T-helper 1 cell treated with Interleukin-12 subunit alpha and Interleukin-12 subunit beta and Interleukin-4 antibody, amounts not matched to agents 30 μg/mL and 1 μg/mL, for 36 hours (primary cell): ENCODE measurements around the gene C9orf43.

ENCODE experiments used
- H3K27ac Mint-ChIP-seq: one replicate; pipeline ENCODE4 v1.8.0; 2021; ENCODE audit warnings: mild to moderate bottlenecking, mixed read lengths
- H3K27me3 Mint-ChIP-seq: one replicate; pipeline ENCODE4 v1.8.0; 2021; ENCODE audit warnings: low read depth, mixed read lengths
- H3K36me3 Mint-ChIP-seq: one replicate; pipeline ENCODE4 v1.8.0; 2021; ENCODE audit warnings: low read depth, mixed read lengths
- H3K4me1 Mint-ChIP-seq: one replicate; pipeline ENCODE4 v1.8.0; 2021; ENCODE audit warnings: low read depth, mixed read lengths
- H3K4me3 Mint-ChIP-seq: one replicate; pipeline ENCODE4 v1.8.0; 2021; ENCODE audit warnings: mild to moderate bottlenecking, moderate library complexity, mixed read lengths
- H3K9me3 Mint-ChIP-seq: one replicate; pipeline ENCODE4 v1.8.0; 2021; ENCODE audit warnings: mixed read lengths

The C9orf43 gene

GRCh38 chr9:113476511-113476916 is 66.0 kb downstream of the C9orf43 start:
- Mint-ChIP-seq H3K27me3 (peaks cover 17% of the 10 kb centered on the region), H3K4me3 (no peak overlapping the region), H3K4me1 (peaks cover 11% of the 10 kb centered on the region), H3K36me3 (no peaks in the 10 kb centered on the region), H3K9me3 (no peaks in the 10 kb centered on the region), H3K27ac (no peak overlapping the region)

DNA sequence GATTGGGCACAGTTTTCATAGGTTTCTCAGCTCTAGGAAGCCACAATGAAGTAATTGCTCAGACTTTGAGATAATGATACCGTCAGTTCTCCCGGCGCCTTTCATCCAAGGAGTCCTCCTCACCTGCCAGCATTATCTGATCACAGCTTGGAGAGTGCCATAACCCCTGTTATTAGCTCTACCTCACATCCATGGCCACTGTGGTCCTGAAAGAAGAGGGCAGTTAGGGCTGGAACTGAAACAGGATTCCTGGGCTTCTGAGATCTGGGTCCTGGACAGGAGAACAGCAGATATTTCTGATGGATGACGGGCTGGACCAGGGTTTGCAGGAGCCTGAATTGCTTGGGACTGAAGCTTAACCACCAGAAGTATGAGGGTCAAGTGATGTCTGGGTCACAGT is 66.5 kb downstream of the C9orf43 start:
- Mint-ChIP-seq H3K4me3 (no peak overlapping the region), H3K27me3 (peaks cover 13% of the 10 kb centered on the region), H3K36me3 (no peaks in the 10 kb centered on the region), H3K9me3 (no peaks in the 10 kb centered on the region), H3K27ac (no peak overlapping the region), H3K4me1 (peaks cover 11% of the 10 kb centered on the region)

GRCh38 chr9:113477661-113478060 is 67.1 kb downstream of the C9orf43 start:
- H3K27me3 Mint-ChIP-seq = peaks cover 13% of the 10 kb centered on the region
- H3K4me3 Mint-ChIP-seq = no peak overlapping the region
- no peak overlapping the region for H3K27ac Mint-ChIP-seq
- H3K36me3 Mint-ChIP-seq = no peaks in the 10 kb centered on the region
- H3K4me1 Mint-ChIP-seq = peaks cover 11% of the 10 kb centered on the region
- no peaks in the 10 kb centered on the region for H3K9me3 Mint-ChIP-seq

DNA sequence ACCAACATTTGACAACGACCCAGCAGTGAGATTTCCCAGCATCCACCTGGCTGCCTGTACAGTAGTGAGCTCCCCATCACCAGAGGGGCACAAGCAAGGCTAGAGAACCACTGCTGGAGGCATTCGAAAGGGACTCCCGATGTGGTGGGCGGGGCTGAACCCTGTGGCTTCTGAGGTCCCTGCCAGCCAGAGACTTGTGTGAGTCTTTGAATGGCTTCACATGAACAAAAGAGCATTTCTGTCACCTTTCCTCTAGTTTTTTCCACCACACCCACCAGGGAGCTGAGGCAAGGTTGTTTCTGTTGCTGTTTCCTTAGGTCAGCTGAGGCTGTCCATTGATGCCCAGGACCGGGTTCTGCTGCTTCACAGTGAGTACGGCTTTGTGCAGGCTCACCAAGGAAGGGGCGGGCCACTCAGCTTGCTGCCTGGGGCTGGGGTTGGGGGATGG is 68.7 kb downstream of the C9orf43 start:
- no peak overlapping the region for H3K4me3 Mint-ChIP-seq
- no peak overlapping the region for H3K27ac Mint-ChIP-seq
- H3K27me3 Mint-ChIP-seq = peaks cover 10% of the 10 kb centered on the region

More for the DNA sequence above, 68.7 kb downstream of the C9orf43 start:
- Mint-ChIP-seq H3K4me1 (peaks cover 11% of the 10 kb centered on the region), H3K9me3 (no peaks in the 10 kb centered on the region), H3K36me3 (no peaks in the 10 kb centered on the region)
